Measurements from ENCODE around the gene PHLDB3. TPM values are rescaled to one million over a fixed set of nuclear protein-coding genes. Genes with fewer than 3 reads are reported as not detected.
A peak's percentile ranks its signal among the peaks of the same experiment; 100 is the strongest.

The PHLDB3 gene
- total RNA-seq, 1 donor from 2014 or later = 23.4 TPM

DNA sequence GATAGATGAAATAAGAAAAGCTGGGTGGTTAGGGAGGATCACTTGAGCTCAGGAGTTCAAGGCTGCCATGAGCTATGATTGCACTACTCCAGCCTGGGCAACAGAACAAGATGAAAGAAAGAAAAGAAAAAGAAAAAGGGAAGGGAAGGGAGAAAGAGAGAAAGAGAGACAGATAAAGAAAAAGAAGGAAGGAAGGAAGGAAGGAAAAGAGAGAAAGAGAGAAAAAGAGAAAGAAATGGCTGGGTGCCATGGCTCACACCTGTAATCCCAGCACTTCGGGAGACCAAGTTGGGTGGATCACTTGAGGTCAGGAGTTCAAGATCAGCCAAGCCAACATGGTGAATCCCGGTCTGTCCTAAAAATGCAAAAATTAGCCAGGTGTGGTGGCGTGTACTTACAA, 68.8 kb downstream of the PHLDB3 start:
- no peaks in the 10 kb centered on the region for H3K36me3 Mint-ChIP-seq (ENCODE audit: insufficient read depth)
- DNase-seq (ENCODE audit: low spot score, unreplicated experiment) = no peak
- no peaks in the 10 kb centered on the region for H3K9me3 Mint-ChIP-seq (ENCODE audit: low read depth)
- H3K27me3 Mint-ChIP-seq = peaks cover 12% of the 10 kb centered on the region
- no peak overlapping the region for H3K27ac Mint-ChIP-seq
- TF ChIP-seq, protein P1, sequence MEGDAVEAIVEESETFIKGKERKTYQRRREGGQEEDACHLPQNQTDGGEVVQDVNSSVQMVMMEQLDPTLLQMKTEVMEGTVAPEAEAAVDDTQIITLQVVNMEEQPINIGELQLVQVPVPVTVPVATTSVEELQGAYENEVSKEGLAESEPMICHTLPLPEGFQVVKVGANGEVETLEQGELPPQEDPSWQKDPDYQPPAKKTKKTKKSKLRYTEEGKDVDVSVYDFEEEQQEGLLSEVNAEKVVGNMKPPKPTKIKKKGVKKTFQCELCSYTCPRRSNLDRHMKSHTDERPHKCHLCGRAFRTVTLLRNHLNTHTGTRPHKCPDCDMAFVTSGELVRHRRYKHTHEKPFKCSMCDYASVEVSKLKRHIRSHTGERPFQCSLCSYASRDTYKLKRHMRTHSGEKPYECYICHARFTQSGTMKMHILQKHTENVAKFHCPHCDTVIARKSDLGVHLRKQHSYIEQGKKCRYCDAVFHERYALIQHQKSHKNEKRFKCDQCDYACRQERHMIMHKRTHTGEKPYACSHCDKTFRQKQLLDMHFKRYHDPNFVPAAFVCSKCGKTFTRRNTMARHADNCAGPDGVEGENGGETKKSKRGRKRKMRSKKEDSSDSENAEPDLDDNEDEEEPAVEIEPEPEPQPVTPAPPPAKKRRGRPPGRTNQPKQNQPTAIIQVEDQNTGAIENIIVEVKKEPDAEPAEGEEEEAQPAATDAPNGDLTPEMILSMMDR (IDR thresholded peaks at IDR 0.05; ENCODE audit: unreplicated experiment) = no peak
- H3K4me1 Mint-ChIP-seq (ENCODE audit: low read depth) = no peaks in the 10 kb centered on the region
- H3K4me3 Mint-ChIP-seq (ENCODE audit: low read depth) = no peak overlapping the region

DNA sequence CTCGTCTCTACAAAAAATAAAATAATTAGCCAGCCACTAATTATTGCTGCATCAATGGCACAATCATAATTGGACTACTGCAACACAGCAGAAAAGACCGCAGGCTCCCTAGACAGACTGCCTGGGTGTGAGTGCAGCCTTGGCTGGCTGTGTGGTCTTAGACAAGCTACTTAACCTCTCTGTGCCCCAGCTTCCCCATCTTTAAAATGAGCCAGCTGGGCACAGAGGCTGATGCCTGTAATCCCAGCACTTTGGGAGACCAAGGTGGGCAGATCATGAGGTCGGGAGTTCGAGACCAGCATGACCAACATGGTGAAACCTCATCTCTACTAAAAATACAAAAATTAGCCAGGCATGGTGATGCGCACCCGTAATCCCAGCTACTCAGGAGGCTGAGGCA, 70.9 kb downstream of the PHLDB3 start:
- Mint-ChIP-seq H3K4me1 (ENCODE audit: low read depth) (no peaks in the 10 kb centered on the region), H3K9me3 (ENCODE audit: low read depth) (no peaks in the 10 kb centered on the region), H3K4me3 (ENCODE audit: low read depth) (no peak overlapping the region), H3K27ac (no peak overlapping the region), H3K36me3 (ENCODE audit: insufficient read depth) (no peaks in the 10 kb centered on the region), H3K27me3 (peaks cover 6% of the 10 kb centered on the region)
- no peak for DNase-seq (ENCODE audit: low spot score, unreplicated experiment)
- TF ChIP-seq, protein P1 (IDR thresholded peaks at IDR 0.05; ENCODE audit: unreplicated experiment) = no peak

DNA sequence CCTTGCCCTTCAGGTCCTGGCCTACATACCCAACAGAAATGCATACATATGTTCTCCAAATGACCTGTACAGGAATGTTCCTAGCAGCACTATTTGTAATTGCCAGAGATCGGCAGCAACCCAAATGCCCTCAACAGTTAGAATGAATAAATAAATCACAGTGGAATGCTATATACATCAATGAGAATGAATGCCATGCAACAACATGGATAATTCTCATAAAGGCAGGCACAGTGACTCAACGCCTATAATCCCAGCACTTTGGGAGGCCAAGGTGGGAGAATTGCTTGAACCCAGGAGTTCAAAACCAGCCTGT, 71.2 kb downstream of the PHLDB3 start:
- Mint-ChIP-seq H3K4me1 (ENCODE audit: low read depth) (no peaks in the 10 kb centered on the region), H3K27ac (no peak overlapping the region), H3K27me3 (peaks cover 6% of the 10 kb centered on the region), H3K4me3 (ENCODE audit: low read depth) (no peak overlapping the region), H3K9me3 (ENCODE audit: low read depth) (no peaks in the 10 kb centered on the region), H3K36me3 (ENCODE audit: insufficient read depth) (no peaks in the 10 kb centered on the region)
- DNase-seq (ENCODE audit: low spot score, unreplicated experiment) = no peak
- TF ChIP-seq, protein P1 (IDR thresholded peaks at IDR 0.05; ENCODE audit: unreplicated experiment) = no peak

DNA sequence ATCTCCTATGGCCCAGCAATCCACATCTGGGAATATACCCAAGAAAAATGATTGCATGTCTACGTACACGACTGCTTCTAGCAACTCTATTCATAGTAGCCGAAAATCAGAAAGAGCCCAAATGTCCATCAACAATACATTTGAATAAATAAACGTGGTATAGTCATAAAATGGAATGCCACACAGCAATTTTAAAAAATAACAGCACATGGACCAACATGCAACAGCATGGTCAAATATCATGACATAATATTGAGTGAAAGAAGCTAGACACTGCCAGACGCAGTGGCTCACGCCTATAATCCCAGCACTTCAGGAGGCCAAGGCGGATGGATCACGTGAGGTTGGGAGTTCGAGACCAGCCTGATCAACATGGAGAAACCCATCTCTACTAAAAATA, 73.6 kb downstream of the PHLDB3 start:
- Mint-ChIP-seq H3K4me3 (ENCODE audit: low read depth) (no peak overlapping the region), H3K4me1 (ENCODE audit: low read depth) (peaks cover 2% of the 10 kb centered on the region), H3K27me3 (peaks cover 6% of the 10 kb centered on the region), H3K27ac (no peak overlapping the region), H3K36me3 (ENCODE audit: insufficient read depth) (no peaks in the 10 kb centered on the region), H3K9me3 (ENCODE audit: low read depth) (no peaks in the 10 kb centered on the region)
- DNase-seq (ENCODE audit: low spot score, unreplicated experiment) = no peak
- TF ChIP-seq, protein P1 (IDR thresholded peaks at IDR 0.05; ENCODE audit: unreplicated experiment) = no peak

DNA sequence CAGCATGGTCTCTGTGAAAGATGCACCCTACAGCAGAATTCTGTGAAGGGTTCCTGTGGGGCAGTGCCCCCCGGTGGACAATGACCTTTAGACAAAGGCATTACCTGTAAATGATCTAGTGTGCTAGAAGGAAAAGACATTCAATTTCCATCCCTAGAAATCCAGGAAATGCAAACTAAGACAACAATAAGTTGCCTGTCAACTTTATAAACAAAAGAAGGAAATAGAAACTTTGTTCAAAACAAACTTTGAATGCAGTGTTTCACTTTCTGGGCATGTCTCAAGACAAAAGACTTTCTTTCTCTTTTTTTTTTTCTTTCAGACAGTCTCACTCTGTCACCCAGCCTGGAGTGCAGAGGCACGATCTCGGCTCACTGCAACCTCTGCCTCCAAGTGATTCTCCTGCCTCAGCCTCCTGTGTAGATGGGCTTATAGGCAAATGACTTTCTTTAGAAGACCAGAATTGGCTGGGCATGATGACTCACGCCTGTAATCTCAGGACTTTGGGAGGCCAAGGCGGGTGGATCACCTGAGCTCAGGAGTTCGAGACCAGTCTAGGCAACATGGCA, 74.3 kb downstream of the PHLDB3 start:
- H3K27ac Mint-ChIP-seq = no peak overlapping the region
- H3K27me3 Mint-ChIP-seq = peaks cover 3% of the 10 kb centered on the region
- H3K4me3 Mint-ChIP-seq (ENCODE audit: low read depth) = no peak overlapping the region
- peaks cover 2% of the 10 kb centered on the region for H3K4me1 Mint-ChIP-seq (ENCODE audit: low read depth)
- TF ChIP-seq, protein P1 (IDR thresholded peaks at IDR 0.05; ENCODE audit: unreplicated experiment) = peak; percentile 46
- no peaks in the 10 kb centered on the region for H3K9me3 Mint-ChIP-seq (ENCODE audit: low read depth)
- DNase-seq (ENCODE audit: low spot score, unreplicated experiment) = no peak
- H3K36me3 Mint-ChIP-seq (ENCODE audit: insufficient read depth) = no peaks in the 10 kb centered on the region

Data from progenitor cell of endocrine pancreas (in vitro differentiated cells).